ENCODE results near the gene ADAM12.

GRCh38 chr10:126376956-126377355 is 11.3 kb downstream of the ADAM12 start:
- TF ChIP-seq CTCF (IDR thresholded peaks at IDR 0.05): no peak
- TF ChIP-seq EZH2 (IDR thresholded peaks at IDR 0.05): no peak
- TF ChIP-seq EZH2phosphoT487 (IDR thresholded peaks at IDR 0.05): no peak
